Natural killer cell (primary cell): ENCODE data around the gene MAP2K4. TPM values are rescaled to one million over a fixed set of nuclear protein-coding genes. Genes with fewer than 3 reads are reported as not detected.

Source experiments
- ATAC-seq, 3 donors: fragments of 150-1000 bp in 2 of 3; fragments of 200-7000 bp in 1 of 3; cut with Tn5 transposase; 1 replicate in 1 of 3; 2 replicates in 2 of 3; pipeline ENCODE4 v1.10.0; 2021; ENCODE audit warnings: mild to moderate bottlenecking in 2 of 3, moderate library complexity in 2 of 3
- DNase-seq, 2 donors: peaks; one replicate each; pipeline versions ENCODE4 v3.0.0 to v3.0.0-alpha.2; 2013 to 2021; ENCODE audit warnings: mixed read lengths in 1 of 2
- H3K27ac ChIP-seq: one replicate; pipeline ENCODE4 v1.5.1; 2013; ENCODE audit warnings: mild to moderate bottlenecking, low read length
- H3K27me3 ChIP-seq: one replicate; pipeline ENCODE4 v1.6.1; 2013; ENCODE audit warnings: low read length; ENCODE audit not compliant: control insufficient read depth, insufficient read depth
- H3K36me3 ChIP-seq: one replicate; pipeline ENCODE4 v1.6.1; 2013; ENCODE audit warnings: low read length; ENCODE audit not compliant: control insufficient read depth, insufficient read depth
- H3K4me1 ChIP-seq: one replicate; pipeline ENCODE4 v1.6.1; 2013; ENCODE audit warnings: low read length; ENCODE audit not compliant: control insufficient read depth, insufficient read depth
- H3K4me3 ChIP-seq: one replicate; pipeline ENCODE4 v1.5.1; 2013; ENCODE audit warnings: low read length
- H3K9me3 ChIP-seq: one replicate; pipeline ENCODE4 v1.6.1; 2013; ENCODE audit warnings: low read length; ENCODE audit not compliant: control insufficient read depth, insufficient read depth
- H3K27ac Mint-ChIP-seq, 2 donors: one replicate each; pipeline ENCODE4 v1.8.0; 2022; ENCODE audit warnings: mild to moderate bottlenecking in 2 of 2, mixed read lengths in 2 of 2, moderate library complexity in 1 of 2
- H3K27me3 Mint-ChIP-seq, 2 donors: one replicate each; pipeline ENCODE4 v1.8.0; 2022; ENCODE audit warnings: low read depth in 2 of 2, mixed read lengths in 2 of 2
- H3K36me3 Mint-ChIP-seq: one replicate; pipeline ENCODE4 v1.8.0; 2022; ENCODE audit warnings: mixed read lengths
- H3K4me1 Mint-ChIP-seq, 2 donors: one replicate each; pipeline ENCODE4 v1.8.0; 2022; ENCODE audit warnings: mixed read lengths in 2 of 2
- H3K4me3 Mint-ChIP-seq: one replicate; pipeline ENCODE4 v1.8.0; 2022; ENCODE audit warnings: mild to moderate bottlenecking, moderate library complexity, mixed read lengths
- H3K9me3 Mint-ChIP-seq, 2 donors: one replicate each; pipeline ENCODE4 v1.8.0; 2022; ENCODE audit warnings: mixed read lengths in 2 of 2
- CTCF ChIP-seq: fragments of 200-600 bp; IDR thresholded peaks from one replicate; pipeline ENCODE4 v1.8.0; 2022; ENCODE audit warnings: antibody characterized with exemption
- WGBS: methylation state at CpG from one replicate; pipeline ENCODE4 v1.1.7; 2013; ENCODE audit warnings: missing lambda C conversion rate; ENCODE audit not compliant: insufficient coverage; 5-methylcytosine and 5-hydroxymethylcytosine counted together
- intact Hi-C: fragments of 100-400 bp; cut with micrococcal nuclease; formaldehyde crosslinking; loops from one replicate; pipeline ENCODE4 v1.14.2; 2022
- total RNA-seq, 4 donors: library from RNA; stranded (reverse); fragments of 120-200 nt in 1 of 4; gene quantifications; one replicate each; pipeline versions ENCODE4 v1.2.3 to v1.2.4, GENCODE V29; 2013 to 2022

The MAP2K4 gene
- total RNA-seq, 3 donors from 2014 or later (not counting 1 experiment from before 2014, with no cell fraction given): 30.1 to 35.0 (median 33.7) TPM

DNA sequence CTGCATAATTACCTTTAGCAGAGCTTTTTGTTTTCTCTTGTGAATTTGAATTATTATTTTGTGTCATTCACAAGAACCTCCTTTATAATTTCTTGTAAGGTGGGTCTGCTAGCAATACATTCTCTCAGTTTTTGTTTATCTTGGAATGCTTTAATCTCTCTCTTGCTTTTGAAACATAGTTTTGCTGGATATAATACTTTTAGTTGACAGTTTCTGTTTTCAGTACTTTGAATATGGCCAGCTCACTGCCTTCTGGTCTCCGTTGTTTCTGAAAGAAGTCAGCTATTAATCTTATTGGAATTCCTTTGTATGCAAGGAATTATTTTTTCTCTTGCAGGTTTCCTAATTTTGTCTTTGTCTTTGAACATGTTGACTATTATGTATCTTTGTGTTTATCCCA lies 167.0 kb downstream of the MAP2K4 start:
- H3K4me1 ChIP-seq: no peaks in the 10 kb centered on the region
- peaks cover 17% of the 10 kb centered on the region for H3K36me3 Mint-ChIP-seq
- no peak overlapping the region for H3K4me3 ChIP-seq
- H3K27me3 Mint-ChIP-seq: peaks cover 0 to 2% of the 10 kb centered on the region in 2 donors
- no peaks in the 10 kb centered on the region for H3K27me3 ChIP-seq
- no peak for DNase-seq
- no peak overlapping the region for H3K4me3 Mint-ChIP-seq
- intact Hi-C loops: no loop called here
- H3K4me1 Mint-ChIP-seq: no peaks in the 10 kb centered on the region
- 100% methylated on average over 1 of the region's 1 CpG for WGBS
- H3K9me3 Mint-ChIP-seq: peaks cover 5 to 12% of the 10 kb centered on the region in 2 donors
- no peak for ATAC-seq
- H3K9me3 ChIP-seq: no peaks in the 10 kb centered on the region
- no peaks in the 10 kb centered on the region for H3K36me3 ChIP-seq
- no peak overlapping the region for H3K27ac ChIP-seq
- no peak overlapping the region for H3K27ac Mint-ChIP-seq
- TF ChIP-seq CTCF: no peak

- Mint-ChIP-seq H3K9me3 (peaks cover 7 to 8% of the 10 kb centered on the region in 2 donors), H3K27ac (no peak overlapping the region), H3K4me3 (no peak overlapping the region), H3K36me3 (peaks cover 11% of the 10 kb centered on the region), H3K27me3 (no peaks in the 10 kb centered on the region), H3K4me1 (no peaks in the 10 kb centered on the region)
- Histone ChIP-seq H3K4me1 (no peaks in the 10 kb centered on the region), H3K4me3 (no peak overlapping the region), H3K27me3 (no peaks in the 10 kb centered on the region), H3K36me3 (no peaks in the 10 kb centered on the region), H3K9me3 (no peaks in the 10 kb centered on the region), H3K27ac (no peak overlapping the region)
- no peak for TF ChIP-seq CTCF
- ATAC-seq: no peak
- DNase-seq: no peak
- WGBS: 77% methylated on average over 2 of the region's 3 CpGs
- intact Hi-C loops: no loop called here
Measured at GRCh38 chr17:12193144-12193735, 172.6 kb downstream of the MAP2K4 start.

Other genes starting within 250 kb of the MAP2K4 start
- 10 to 100 TPM; 16.8 to 20.8 (median 17.5) TPM for gene ZNF18, start 23.4 kb upstream of the MAP2K4 start, total RNA-seq